GM15510 (cell line): Measurements from ENCODE around the gene BCAS3.

Experiments
- POLR2A ChIP-seq: IDR thresholded peaks from 3 replicates; pipeline ENCODE4 v1.6.1; 2011; ENCODE audit warnings: borderline replicate concordance; ENCODE audit not compliant: insufficient read length; ENCODE audit errors: extremely low read depth

Gene BCAS3

GRCh38 chr17:61372436-61372835 is 694.8 kb downstream of the BCAS3 start:
- no peak for TF ChIP-seq POLR2A

- TF ChIP-seq POLR2A, result no peak
These were observed 699.5 kb downstream of the BCAS3 start for GRCh38 chr17:61376931-61377838.

DNA sequence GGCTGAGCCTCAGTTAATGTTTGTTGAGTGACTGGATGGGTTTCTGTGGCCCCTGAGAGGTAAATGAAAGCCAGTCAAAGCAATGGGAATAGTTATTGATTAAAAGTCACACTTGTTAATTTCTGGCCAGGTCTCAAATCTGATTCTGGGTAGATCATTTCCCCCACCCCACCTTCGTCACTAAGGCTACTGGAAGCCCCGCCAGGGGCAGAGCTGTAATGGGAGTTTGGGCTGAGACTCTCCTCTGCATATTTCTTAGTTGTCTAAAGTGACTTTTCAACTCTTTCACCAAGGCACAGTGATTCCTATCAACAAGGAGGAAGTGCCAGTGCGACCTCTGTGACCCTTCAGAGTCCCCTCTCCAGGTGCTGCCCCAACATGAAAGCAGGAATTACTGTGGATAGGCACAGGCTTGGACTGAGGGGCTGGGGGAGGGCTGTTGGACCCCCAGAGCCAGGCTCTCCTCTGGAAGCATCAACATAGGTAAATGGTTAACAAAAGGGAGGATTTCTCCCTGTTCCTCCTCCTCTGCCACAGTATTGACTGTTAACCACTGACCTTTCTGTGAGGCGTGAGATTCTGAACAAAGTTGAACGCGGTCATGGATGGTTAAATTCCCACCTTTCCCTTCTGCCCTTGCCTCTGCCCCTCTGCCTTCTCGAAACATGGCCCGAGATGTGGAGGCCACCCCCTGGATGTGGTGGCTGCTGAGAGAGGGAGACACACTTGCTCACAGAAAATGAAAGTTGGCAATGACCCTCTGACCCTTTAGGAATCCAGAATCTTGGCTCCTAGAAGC is 701.2 kb downstream of the BCAS3 start:
- no peak for TF ChIP-seq POLR2A

- TF ChIP-seq POLR2A, result no peak
These were observed 702.0 kb downstream of the BCAS3 start for GRCh38 chr17:61379457-61380216.

DNA sequence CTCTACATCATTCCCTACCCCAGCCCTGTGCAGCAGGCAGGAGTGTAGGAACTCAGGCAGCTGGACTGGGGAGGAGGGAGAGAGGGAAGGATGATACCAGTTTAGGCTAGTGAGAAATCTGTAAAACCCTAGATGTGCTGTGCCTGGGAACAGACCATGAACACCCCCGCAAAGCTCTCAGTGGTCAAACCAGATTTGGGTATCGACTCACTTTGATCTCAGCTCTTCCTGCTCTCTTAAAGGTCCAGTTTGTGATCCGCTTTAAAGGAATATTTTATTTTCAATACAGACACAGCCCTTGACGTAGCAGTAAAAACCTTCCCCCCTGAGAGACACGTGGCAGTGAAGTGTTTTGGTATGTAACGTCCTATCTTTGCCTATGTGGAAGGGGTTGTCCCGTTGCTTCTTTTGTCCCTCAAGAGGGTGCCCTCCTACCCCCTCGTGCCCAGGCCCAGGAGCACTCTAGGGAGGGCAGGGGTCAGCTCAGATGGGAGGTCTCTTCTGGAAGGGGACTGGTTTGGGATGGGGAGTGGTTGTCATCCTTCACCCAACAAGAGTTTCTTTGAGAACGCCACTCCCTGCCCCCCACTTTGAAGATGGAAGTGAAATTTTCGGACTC is 702.7 kb downstream of the BCAS3 start:
- no peak for TF ChIP-seq POLR2A

DNA sequence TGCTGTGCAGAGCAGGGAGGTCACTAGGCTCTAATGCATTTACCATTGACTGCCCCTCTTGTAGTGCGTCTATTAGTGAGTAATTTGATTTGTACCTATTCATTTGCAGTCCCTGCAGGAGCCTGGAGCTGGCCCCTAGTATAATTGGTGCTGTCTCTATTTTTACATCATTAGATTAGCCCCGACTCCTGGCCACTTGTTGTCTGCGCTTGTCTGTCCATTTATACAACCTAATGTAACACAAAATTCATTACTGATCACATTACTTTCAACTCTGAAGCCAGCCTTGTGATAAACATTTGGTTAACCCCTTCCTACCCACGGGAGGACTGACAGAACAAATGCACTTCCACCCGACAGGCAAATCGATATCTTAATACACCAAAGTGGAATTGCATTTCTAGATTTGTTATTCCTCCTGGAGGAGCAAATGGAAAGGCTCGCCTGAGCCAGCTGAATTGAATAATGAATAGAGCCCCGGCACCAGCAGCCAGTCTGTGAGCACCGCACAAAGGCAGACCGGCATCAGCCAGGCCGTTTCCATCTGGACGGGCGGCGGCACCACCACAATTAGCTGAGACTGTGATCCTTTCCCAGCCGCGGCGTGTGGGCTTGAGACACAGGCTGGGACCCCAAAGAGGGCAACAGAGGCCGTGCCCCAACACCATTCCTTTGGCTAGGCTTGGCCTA is 703.3 kb downstream of the BCAS3 start:
- TF ChIP-seq POLR2A, result no peak

GRCh38 chr17:61381537-61381936 is 703.9 kb downstream of the BCAS3 start:
- no peak for TF ChIP-seq POLR2A

DNA sequence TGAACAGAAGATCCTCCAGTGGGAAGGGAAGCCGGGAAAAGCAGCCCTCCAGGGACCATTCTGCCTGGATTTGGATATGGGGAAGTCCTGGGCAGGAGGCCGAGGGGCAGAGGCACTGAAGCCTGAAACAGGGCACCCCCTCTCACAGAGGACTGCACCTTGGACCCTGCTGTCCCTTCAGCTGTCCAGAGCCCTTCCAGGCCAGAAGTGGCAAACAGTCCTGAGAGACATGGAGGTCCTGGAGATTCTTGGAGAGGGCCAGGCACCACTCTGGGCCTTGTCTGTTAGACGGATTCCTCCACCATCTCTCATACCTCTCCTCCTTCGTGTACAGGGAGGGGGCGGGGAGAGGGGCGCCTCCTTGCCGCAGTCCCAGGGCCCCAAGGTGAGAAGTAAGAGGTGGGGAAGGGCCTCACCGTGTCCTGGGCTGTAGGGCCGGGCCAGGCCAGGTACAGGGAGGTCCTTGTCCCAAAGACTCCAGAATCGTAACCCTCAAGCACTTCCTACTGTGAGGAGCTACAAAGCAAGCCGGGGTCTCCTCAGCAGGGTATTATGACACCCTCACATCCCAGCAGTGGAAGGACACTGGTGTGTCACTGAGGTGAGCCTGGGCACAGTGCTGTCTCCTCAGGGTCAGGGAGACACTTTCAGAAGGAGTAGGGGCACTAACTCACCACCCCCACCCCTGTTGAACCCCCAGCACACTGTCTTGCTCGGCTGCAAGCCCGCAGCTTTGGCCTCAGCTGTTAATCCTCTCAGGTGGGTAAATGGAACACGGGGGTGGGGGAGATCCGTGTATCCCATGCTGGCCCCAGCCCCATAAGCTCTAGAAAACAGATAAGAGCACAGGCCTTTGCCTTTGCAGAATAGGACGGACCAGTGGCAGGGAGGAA is 705.4 kb downstream of the BCAS3 start:
- no peak for TF ChIP-seq POLR2A

DNA sequence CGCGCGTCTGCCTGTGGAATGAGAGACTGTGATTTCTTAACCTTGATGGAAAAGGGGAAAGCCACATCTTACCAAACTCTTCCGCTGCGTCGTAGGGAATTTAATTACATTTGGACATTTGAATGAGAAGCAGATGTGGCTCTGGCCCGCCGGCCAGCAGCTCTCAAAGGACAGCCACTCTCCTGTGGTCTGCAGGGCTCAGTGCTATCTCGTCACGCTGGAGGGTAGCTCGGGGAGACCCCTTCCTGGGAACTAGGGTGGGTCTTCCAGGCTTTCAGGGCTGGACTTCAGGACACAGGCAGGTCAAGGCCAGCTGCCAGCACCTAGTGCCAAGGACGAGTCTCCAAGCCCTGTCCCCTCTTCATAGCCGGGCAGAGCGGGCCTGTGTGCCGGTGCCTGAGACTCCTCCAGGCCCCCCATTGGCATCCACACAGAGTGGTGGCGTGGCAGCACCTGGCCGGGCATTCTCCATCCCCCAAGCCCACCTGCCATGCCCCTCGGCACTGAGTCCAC is 706.1 kb downstream of the BCAS3 start:
- no peak for TF ChIP-seq POLR2A

DNA sequence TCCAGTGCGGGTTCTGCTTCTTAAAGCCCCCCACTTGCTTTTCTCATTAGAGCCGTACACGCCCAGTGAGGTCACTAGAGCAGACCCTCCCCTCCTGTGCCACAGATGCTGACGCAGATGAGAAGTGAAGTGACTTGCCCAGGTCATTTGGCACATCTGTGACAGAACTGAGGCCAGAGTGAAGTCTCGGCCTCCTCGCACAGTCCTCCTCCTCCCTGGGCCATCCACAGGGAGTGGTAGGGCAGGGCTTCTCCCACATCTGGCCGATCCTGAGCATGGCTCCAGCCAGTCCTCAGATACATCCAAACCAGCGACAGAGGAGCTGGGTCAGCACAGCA is 706.7 kb downstream of the BCAS3 start:
- TF ChIP-seq POLR2A, result no peak

DNA sequence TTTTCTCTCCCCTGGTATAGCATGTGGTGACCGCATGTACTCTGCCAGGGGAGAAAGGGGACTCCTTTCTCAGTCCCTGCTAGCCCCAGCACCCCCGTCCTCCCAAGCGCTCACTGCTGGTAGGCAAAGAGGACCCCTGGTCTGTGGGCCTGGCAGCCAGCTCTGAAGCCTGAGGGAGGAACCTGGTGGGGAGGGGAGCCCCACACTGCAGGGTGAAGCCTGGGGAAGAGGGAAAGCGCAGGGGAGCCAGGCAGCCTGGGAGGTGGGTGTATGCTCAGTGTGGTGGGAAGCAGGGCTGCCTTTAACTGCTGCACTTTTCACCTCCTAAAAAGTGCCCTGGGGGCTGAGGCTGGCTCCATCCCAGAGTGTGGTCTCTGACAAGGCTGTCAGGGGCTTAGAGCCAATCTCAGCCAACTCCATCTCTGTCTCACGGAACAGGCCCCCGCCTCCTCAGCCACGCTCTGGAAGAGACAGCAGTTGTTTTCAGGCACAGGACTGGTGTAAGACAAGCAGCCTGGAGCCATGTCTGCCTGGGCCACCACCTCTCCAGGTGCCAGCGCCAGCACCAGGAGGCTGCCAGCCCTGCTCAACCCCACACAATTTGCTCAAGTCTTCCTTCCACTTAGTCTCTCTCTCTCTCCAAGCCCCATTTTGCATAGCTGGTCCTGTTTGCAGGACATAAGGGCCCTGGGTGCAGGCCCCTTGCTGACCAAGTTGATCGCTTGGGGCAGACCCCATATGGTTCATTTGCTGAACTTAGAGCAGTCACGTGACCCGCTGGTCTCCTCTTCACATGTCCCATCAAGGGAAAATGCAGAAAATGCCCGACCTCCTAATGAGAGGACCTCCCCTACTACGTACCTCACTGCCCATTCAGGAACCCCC is 707.3 kb downstream of the BCAS3 start:
- TF ChIP-seq POLR2A, result no peak
